GM12801 (cell line): Measurements from ENCODE around the gene AKT2.

Source experiments
- TF ChIP-seq, protein P1 (sequence below): IDR thresholded peaks from one replicate; pipeline ENCODE4 v1.5.1; 2011; ENCODE audit warnings: control low read depth; ENCODE audit not compliant: insufficient read length; ENCODE audit errors: extremely low read depth

The AKT2 gene

DNA sequence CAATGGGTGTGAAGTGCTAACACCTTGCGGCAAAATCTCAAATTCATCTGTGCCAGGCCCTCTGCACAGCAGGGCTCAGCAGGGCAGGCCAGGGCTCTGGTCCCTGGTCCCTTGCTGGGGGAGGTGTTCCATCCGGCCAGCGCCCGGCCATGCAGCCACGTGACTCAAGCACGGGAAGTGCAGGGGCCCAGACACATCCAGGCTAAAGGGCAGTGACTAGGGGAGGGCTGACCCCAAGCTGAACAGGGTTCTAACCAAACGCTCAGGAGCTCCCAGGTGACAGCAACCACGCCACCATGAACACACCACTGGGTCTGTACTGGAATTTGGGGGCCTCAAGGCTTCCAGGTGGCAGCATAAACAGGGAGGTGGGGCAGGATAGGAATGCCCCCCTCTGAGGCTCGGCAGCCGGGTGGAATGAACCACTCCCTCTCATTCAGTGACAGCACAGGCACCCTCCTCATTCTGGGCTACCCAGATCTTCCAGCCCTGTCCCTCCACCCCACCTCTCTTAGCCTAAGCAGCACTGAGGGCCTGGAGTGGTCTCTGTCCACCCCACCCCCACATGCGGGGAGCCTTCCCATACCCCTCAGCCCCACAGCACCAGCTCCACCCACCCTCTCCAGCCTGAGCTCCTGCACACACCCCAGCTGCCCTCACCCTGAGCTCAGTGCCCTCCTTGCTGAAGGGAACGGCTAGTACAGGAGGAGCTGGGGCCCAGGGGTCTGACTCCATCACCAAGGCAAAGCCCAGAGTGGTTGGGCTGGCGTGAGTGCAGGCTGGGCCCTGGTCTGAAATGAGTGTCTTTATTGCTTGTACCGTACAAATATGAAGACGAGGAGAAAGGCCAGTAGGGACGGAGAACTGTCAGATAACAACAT is 53.4 kb downstream of the AKT2 start:
- TF ChIP-seq, protein P1, sequence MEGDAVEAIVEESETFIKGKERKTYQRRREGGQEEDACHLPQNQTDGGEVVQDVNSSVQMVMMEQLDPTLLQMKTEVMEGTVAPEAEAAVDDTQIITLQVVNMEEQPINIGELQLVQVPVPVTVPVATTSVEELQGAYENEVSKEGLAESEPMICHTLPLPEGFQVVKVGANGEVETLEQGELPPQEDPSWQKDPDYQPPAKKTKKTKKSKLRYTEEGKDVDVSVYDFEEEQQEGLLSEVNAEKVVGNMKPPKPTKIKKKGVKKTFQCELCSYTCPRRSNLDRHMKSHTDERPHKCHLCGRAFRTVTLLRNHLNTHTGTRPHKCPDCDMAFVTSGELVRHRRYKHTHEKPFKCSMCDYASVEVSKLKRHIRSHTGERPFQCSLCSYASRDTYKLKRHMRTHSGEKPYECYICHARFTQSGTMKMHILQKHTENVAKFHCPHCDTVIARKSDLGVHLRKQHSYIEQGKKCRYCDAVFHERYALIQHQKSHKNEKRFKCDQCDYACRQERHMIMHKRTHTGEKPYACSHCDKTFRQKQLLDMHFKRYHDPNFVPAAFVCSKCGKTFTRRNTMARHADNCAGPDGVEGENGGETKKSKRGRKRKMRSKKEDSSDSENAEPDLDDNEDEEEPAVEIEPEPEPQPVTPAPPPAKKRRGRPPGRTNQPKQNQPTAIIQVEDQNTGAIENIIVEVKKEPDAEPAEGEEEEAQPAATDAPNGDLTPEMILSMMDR: no peak

DNA sequence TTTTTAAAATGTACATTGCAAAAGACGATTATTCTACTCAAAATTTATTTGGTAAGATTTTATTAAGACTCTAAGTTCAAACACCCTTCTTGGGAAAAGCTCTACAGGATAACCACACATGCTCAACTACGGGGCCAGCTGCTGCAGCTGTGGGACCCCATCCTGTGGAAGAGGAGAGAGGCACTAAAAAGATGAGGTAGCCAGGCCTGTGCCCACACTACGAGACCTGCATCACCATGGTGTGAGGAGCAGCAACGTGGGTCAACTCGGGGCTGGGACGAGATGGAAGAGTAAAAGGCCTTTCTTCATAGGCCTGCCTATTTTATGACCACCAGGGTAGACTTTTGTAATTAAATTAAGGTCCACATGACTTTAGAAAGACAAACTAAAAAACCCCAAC is 54.1 kb downstream of the AKT2 start:
- TF ChIP-seq, protein P1: no peak

DNA sequence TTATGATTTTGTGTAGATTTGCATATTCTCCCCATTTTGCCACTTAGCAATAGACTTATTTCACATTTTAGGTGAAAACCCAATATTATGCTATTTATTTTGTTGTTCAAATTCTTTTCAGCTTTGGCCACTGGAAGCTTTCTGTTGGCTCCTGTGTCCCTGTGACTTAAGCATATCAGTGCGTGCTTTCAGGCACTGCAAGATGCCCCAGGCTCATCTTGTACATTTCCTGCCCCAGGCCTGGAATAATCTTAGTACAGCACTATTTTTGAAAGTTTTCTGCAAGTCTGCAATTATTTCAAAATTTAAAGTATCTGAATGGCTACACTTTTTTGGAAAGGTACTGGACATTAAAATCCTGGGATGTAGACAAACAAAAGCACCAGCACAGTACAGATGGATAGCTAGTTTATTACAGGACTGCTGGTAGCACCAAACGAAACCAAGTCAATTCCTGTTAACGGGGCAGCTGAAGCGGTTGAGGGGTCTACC is 55.2 kb downstream of the AKT2 start:
- TF ChIP-seq, protein P1: no peak

DNA sequence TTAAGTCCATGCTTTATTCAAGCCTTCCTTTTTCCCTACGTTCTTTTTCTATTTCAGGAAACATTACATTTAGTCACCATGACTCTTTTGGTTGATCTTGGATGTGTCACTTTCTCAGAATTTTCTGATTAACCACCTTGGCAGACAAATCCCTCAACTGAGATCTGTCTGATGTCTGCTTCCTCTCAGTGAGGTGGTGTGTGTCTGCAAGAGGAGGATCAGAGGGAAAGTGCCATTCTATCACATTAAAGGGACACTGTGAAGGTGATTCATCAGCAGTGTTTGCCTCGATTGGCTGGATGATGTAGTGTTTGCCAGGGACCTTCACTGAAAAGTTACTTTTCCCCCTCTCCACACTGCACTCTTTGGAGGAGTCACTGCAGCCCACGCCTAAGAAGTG is 55.7 kb downstream of the AKT2 start:
- TF ChIP-seq, protein P1: no peak

DNA sequence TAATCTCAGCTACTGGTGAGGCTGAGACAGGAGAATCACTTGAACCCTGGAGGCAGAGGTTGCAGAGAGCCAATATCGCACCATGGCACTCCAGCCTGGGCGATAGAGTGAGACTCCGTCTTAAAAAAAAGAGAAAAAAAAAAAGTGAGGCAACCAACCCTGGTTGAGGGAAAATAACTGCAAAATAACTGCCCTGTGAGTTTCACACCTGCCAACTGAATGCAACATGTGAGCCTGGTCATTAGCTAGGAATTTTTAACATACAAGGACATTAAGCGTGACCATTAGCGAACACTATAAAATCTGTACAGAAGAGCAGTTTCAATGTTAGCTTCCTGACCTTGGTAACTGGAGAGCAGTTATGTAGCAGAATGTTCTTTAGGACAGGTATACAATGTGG is 56.3 kb downstream of the AKT2 start:
- TF ChIP-seq, protein P1: no peak

DNA sequence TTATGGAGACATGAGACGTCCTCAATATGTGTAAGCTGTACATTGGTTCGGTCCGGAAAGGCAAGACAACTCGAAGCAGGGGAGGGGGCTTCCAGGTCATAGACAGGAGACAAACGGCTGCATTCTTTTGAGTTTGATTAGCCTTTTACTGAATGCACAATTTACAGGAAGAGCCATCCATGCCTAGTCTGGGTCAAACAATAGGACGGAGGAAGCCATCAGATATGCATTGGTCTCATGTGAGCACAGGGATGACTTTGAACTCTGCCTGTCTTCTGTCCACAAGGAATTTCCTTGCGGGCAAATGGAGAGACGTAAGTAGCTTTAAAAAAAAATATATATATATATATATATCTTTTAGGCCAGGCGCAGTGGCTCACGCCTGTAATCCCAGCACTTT is 56.8 kb downstream of the AKT2 start:
- TF ChIP-seq, protein P1: no peak

DNA sequence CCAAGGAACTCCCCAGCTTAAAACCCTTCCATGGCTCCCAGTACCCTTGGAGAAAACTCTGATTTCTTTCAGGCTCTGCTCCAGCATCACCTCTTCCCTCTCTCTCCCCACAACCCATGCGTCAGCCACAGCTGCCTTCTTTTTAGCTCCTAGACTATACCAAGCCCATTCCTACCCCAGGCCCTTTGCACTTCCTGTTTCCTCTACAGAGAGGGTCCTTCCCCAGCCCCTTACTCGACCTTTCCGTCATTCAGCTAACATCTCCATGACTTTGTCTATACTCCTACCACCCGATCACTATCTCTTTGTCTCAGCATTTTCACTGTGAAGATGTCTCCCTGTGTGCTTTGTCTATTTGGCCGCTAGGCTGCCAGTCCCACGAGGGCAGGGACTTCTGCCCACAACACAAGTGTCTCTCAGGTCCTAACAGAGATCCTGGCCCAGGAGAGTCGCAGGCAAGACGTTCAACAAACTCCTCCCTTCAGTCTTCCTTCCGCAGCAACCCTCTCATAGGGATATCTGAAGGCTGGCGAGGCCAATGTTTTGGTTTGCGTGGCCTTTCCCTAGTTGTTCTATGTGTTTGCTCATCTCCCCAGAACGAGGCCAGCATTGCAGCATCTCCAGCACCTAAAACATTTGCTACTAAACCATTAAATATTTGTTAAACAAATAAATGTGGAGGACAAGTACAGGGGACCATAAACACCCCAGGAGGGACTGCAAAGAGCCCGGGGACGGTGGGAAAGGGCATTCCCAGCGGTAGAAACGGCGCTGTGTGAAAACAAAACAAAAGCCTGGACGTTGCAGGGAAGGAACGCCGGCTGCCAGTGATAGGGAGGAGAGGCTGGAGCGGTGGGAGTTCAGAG is 59.5 kb downstream of the AKT2 start:
- TF ChIP-seq, protein P1: no peak
